Fibroblast of peridontal ligament (primary cell): Measurements from ENCODE around the gene OSBPL6.

Experiments
- DNase-seq: peaks from one replicate; pipeline ENCODE4 v3.0.0-alpha.2; 2010; ENCODE audit errors: extremely low read depth

Gene OSBPL6

GRCh38 chr2:178436662-178437061 is 242.3 kb downstream of the OSBPL6 start:
- DNase-seq = no peak

GRCh38 chr2:178441426-178441825 is 247.1 kb downstream of the OSBPL6 start:
- DNase-seq = no peak

- no peak for DNase-seq
Observed at GRCh38 chr2:178448968-178449661, 254.8 kb downstream of the OSBPL6 start.

GRCh38 chr2:178449700-178450523 is 255.6 kb downstream of the OSBPL6 start:
- DNase-seq = no peak

- no peak for DNase-seq
Observed at GRCh38 chr2:178450524-178450773, 256.1 kb downstream of the OSBPL6 start.

- DNase-seq = peak; percentile 95
Observed at GRCh38 chr2:178450774-178451525, 256.6 kb downstream of the OSBPL6 start, which contains the start of the genes PJVK and PRKRA. PJVK (plus strand) TSS chr2:178451378; CDS start chr2:178453410, 2,032 bp downstream. PRKRA (minus strand) TSS chr2:178451175; CDS start chr2:178451030, 145 bp downstream.

- DNase-seq = no peak
Observed at GRCh38 chr2:178452334-178452733, 258.0 kb downstream of the OSBPL6 start.
